NCI-H128 (cell line): Measurements from ENCODE around the gene CDH13.

Experiments
- DNase-seq: peaks from one replicate; lab custom pipeline; 2025; ENCODE audit not compliant: unreplicated experiment; lab: John Stamatoyannopoulos, UW

Gene CDH13

DNA sequence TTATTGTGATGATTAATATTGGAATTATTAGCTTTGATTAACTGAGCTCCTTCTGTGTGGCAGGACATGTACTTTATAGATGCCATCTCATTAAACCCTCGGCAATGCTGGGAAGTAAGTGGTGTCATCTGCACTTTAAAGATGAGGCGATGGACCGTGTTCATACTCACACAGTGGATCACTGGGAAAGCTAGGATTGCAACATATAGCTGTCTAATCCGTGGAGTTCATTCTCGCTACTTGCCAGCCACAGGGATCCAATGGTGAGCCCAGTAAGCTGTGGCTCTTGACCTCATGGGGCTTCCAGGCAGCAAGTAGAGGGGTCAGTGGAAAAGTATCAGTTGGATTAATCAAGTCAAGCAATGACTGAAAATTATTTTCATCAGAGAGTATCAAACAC, 587.9 kb downstream of the CDH13 start:
- DNase-seq: no peak

DNA sequence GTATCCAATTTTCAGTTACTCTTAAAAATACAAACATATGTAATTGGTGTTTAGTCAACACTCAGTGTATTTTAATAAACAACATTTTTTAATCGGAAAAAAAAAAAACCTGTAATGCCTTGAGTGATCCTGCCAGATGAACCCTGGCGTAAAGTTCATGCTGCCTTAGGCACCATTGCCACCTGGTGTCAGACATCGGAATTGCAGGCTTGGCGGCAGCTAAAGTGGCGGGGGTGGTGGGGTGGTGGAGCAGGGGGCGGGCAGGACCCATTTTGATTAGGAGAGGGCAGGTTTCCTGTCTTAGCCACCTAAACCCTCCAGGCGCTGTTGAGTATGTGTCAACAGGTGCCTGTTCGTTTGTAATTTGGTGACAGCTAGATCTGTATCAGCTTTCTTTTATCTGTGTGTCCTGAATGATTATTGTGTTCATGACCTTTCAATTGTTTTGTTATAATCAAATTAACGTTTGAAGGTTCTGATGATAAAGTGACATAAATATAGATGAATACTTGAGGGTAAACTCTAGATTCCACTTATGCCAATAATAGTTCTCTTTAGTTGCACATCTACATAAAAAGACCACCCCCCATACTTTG, 588.7 kb downstream of the CDH13 start:
- no peak for DNase-seq

DNA sequence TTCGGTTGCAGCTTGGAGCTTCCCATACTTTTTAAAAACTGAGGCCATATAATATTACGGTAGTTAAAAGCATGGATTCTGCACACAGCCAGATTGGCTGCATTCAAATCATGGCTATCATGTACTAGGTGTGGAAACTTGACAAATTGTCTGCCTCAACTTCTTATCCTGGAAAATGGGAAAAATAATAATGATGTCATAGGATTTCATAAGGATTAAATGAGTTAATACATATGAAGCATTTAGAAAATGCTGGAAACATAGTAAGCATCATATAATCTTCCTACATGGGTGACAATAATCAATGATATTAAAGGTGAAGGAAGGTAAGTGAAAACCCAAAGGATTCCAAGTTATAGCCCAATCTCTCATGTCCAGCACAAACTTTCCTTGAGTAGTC, 592.5 kb downstream of the CDH13 start:
- no peak for DNase-seq

- no peak for DNase-seq
Observed at GRCh38 chr16:83220066-83220465, 593.3 kb downstream of the CDH13 start.

- no peak for DNase-seq
Observed at GRCh38 chr16:83224642-83225041, 597.9 kb downstream of the CDH13 start.

- no peak for DNase-seq
Observed at GRCh38 chr16:83227336-83227735, 600.6 kb downstream of the CDH13 start.

DNA sequence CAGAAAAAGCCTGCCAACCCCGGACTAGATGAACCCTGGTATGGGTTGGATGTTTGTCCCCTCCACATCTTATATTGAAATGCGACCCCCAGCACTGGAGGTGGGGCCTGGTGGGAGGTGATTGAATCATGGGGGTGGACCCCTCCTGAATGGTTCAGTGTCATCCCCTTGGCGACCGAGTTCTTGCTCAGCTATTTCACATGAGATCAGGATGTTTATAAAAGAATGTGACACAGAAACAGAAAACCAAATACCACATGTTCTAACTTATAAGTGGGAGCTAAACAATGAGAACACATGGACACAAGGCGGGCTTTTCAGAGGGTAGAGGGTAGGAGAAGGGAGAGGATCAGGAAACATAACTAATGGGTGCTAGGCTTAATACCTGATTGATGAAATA, 605.0 kb downstream of the CDH13 start:
- no peak for DNase-seq

DNA sequence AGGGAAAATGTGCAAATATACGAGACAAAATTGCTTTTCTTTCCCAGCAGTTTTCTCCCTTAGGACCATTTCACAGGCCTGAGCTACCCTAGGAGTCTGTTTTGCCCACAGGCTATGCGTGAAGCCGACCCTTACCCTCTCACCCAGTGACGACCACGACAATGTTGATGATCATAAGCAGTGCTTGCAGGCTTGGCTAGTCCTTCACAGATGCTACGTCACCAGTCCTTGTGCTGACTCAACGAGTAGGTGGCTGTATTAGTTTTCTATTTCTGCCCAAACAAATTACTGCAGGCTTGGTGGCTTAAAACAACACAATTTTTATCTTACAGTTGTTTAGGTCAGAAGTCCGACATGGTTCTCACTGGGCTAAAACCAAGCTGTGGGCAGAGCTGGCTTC, 606.4 kb downstream of the CDH13 start:
- no peak for DNase-seq

DNA sequence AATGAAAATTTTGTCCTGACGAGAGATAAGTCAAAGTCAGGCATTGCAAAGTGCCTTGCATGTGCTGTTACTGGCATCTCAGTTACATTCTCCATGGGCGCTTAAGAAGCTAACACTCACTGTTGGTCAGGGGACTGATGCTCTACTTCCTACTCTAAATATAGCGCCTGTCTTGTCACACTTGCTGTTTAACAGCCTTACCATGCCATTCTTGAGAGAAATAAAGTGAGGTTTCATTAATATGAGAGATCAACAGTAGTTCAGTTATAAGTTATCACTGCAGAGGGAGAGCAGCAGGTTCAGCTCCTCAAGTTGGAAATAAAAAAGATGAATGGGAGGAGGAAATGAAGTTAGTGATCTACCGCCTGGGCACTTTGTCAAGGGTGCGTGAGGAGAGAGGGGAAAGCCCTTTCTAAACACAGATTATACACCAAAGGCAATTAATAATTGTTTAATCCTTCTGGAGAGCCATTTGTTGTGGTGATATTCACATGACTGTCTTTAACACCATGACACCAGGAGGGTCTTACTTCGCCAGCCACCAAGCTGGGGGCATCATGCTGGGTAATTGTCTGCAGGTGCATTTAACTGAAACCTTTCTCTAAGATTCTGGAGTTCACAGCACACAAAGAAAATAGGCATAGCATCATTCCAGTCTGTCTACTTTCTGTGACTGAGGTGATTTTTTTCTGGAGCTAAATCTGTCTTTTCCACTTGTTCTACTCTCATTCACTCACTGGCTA, 612.4 kb downstream of the CDH13 start:
- no peak for DNase-seq

GRCh38 chr16:83244057-83244456, 617.3 kb downstream of the CDH13 start:
- no peak for DNase-seq

DNA sequence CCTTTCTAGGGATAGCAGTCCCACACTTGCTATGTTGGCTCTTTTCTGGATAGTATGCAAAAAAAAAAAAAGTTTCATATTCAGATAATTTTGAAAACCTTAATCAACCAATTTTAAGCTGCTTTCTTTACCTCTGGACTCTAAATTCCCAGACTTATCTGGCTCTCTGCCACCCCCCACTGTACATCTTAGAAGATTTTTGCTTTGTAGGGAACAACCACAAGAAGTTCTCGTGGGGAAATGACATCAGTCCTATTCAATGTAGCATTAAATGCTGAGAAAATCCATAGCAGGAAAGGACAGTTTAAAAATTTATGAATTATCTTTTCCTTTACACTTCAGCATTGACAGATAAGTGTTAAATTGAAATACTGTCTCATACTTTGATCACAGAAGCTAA, 618.3 kb downstream of the CDH13 start:
- no peak for DNase-seq

DNA sequence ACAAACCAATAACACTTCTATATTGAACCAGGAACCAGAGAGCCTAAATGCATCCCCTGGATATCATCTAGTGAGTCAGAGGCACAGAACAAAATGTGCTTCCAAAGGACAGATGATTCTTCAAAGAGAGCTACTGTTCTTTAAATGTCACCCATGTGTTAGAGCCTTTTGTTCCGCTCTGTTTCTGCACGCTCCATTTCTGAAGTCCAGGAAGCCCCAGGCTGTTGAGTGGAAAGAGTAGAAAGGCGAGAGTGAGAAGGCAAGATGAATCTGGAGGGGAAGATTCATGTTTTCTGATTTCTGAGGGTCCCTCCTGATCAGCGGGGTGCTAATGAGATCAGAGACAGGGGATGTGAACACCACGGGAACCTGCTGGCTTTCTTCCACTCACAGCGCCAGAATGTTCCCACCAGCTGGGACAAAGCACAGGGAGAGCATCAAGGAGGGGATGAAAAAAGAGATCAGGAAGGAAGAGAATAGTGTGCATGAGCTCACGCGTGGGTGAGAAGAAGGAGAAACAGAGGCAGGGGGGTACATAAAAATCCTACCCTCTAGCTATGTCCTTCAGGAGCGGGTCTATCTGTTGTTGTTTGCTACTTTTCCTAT, 621.1 kb downstream of the CDH13 start:
- no peak for DNase-seq

- DNase-seq: no peak
Observed at GRCh38 chr16:83248735-83249463, 622.1 kb downstream of the CDH13 start.

GRCh38 chr16:83253521-83253920, 626.8 kb downstream of the CDH13 start:
- no peak for DNase-seq

DNA sequence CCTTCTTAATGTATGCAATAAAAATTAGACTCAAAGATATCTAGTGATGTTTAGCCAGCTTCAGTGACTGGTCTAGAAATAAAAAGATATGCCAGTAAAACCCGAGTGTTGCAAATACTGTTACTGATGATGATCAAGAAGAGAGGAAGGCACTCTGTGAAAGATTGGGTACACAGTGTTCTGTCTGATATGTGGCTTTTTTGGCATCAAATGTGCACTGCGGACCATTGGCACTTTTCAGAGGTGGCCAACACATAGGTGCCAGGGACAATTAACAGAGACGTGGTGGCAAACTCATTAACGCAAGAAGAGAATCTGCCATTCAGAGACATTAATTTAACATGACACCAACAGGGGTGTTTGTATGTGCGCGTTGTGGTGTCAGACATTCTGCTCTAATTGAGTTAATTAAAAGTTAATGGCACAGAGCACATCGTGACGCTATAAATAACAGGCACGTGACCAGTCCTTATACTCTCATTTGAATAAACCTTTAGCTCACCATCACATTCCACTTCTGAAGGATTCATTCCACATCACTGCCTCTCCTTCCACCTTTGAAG, 631.7 kb downstream of the CDH13 start:
- DNase-seq: no peak

GRCh38 chr16:83266848-83267553, 640.2 kb downstream of the CDH13 start:
- DNase-seq: no peak

DNA sequence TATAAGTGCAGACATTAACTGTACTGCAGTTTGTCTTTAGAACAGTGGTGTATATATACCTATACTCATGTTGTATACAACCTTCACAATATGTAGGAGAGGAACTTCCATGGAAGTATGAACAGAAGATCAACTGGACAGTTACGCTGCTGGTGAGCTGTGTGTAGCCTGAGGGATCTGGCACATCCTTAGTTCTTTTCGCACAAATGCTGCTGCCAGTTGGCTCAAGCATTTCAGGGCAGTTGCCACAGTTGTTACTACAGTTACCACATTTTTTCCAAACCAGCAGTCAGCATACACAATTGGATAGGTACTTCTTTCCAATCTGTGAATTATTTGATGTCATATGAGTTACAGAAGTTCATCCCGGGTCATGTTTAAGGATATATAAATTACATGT, 641.4 kb downstream of the CDH13 start:
- DNase-seq: no peak

GRCh38 chr16:83269048-83269447, 642.3 kb downstream of the CDH13 start:
- DNase-seq: no peak

DNA sequence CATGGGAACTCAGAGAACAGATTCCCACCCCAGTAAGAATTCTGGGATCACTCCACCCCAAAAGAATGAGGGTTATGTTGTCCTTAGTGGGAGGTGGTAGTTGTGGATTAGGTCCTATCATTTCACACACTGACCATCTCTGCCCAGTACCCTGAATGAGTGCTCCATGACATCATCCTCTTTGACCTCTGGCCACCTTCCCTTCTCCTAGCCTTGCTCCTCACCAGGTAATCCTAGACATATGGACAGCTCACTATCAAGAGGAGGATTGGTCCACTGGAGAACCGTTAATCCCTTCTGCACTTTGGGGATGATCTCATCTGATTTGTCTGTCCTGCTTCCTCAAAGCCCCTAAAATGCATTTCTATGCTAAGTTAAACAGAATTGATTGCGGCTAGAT, 642.8 kb downstream of the CDH13 start:
- no peak for DNase-seq

- DNase-seq: no peak
Observed at GRCh38 chr16:83270061-83270460, 643.3 kb downstream of the CDH13 start.

DNA sequence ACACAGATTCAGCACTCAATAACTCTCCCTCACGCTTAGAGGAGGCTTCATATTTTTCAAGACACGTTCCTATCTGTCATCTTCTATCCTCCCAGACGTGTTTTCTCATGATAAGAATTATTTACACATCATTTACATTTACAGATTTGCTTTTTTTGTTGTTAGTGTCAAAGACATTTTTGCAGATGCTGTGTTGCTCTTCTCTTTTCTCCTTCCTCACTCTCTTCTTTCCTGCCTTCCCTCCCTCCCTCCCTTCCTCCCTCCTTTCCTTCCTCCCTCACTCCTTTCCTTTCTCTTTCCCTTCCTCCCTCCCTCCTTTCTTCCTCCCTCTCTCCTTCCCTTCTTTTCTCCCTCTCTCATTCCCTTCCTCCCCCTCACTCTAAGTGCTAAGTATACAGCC, 643.9 kb downstream of the CDH13 start:
- DNase-seq: no peak
